Astrocyte (in vitro differentiated cells and primary cell): ENCODE data around the gene GP1BA.

Experiments
- CTCF ChIP-seq: IDR thresholded peaks from 2 replicates; pipeline ENCODE4 v1.5.1; 2011; ENCODE audit warnings: low read depth, mild to moderate bottlenecking, inconsistent platforms, low read length, moderate library complexity; ENCODE audit not compliant: insufficient read depth
- EZH2 ChIP-seq: IDR thresholded peaks from 2 replicates; pipeline ENCODE4 v1.6.1; 2012; ENCODE audit warnings: mild to moderate bottlenecking, low read length, inconsistent platforms; ENCODE audit not compliant: insufficient read depth

GRCh38 chr17:4895121-4895520, 37.0 kb upstream of the GP1BA start:
- TF ChIP-seq CTCF (no peak), EZH2 (no peak)
